ENCODE data around the gene FKBP6. TPM values are rescaled to one million over a fixed set of nuclear protein-coding genes. Genes with fewer than 3 reads are reported as not detected.

FKBP6 gene
- total and polyA plus RNA-seq, 9 of the 15 experiments (the other 6 are each of a cell fraction or from before 2014, with no cell fraction given): not detected

- TF ChIP-seq ZNF407 (IDR thresholded peaks at IDR 0.05; ENCODE audit: low read depth): no peak
- no peak for TF ChIP-seq KDM2B (CRISPR knock-in tag; IDR thresholded peaks at IDR 0.05)
- TF ChIP-seq MTA3 (IDR thresholded peaks at IDR 0.05; ENCODE audit: borderline replicate concordance): no peak
These were observed 4.5 kb downstream of the FKBP6 start (continued) for GRCh38 chr7:73332447-73332846.
